KMS-11 (cell line): ENCODE results near the gene FHIT.

Experiments
- H2AFZ ChIP-seq: fragments of 200-600 bp; sonication (generic); 2 replicates; pipeline ENCODE4 v1.6.1; 2016; ENCODE audit warnings: antibody characterized with exemption, mixed run types, low read depth
- H3K27ac ChIP-seq: fragments of 200-600 bp; sonication (generic); 2 replicates; pipeline ENCODE4 v1.6.1; 2016; ENCODE audit warnings: mild to moderate bottlenecking, mixed run types
- H3K27me3 ChIP-seq: fragments of 200-600 bp; sonication (generic); 2 replicates; pipeline ENCODE4 v1.6.1; 2017; ENCODE audit warnings: mild to moderate bottlenecking, low read depth, mixed run types, moderate library complexity; ENCODE audit not compliant: insufficient read depth
- H3K36me3 ChIP-seq: fragments of 200-600 bp; sonication (generic); 2 replicates; pipeline ENCODE4 v1.6.1; 2017; ENCODE audit warnings: mild to moderate bottlenecking, mixed run types; ENCODE audit not compliant: insufficient read depth
- H3K4me1 ChIP-seq: fragments of 200-600 bp; sonication (generic); 2 replicates; pipeline ENCODE4 v1.6.1; 2016; ENCODE audit warnings: mild to moderate bottlenecking, low read depth, mixed run types; ENCODE audit not compliant: poor library complexity, severe bottlenecking
- H3K4me2 ChIP-seq: fragments of 200-600 bp; sonication (generic); 2 replicates; pipeline ENCODE4 v1.7.0; 2016; ENCODE audit warnings: mild to moderate bottlenecking, mixed run types
- H3K4me3 ChIP-seq: fragments of 200-600 bp; sonication (generic); IDR thresholded peaks from 2 replicates; pipeline ENCODE4 v1.6.1; 2017; ENCODE audit warnings: low read depth, low read length, mixed read lengths; ENCODE audit not compliant: insufficient read depth
- H3K79me2 ChIP-seq: fragments of 200-600 bp; sonication (generic); 2 replicates; pipeline ENCODE4 v1.6.1; 2016; ENCODE audit warnings: low read depth, mixed run types; ENCODE audit not compliant: insufficient read depth
- H3K9ac ChIP-seq: fragments of 200-600 bp; sonication (generic); 2 replicates; pipeline ENCODE4 v1.6.1; 2016; ENCODE audit warnings: mild to moderate bottlenecking, mixed run types
- H4K20me1 ChIP-seq: fragments of 200-600 bp; sonication (generic); 2 replicates; pipeline ENCODE4 v1.6.1; 2016; ENCODE audit warnings: mild to moderate bottlenecking, mixed run types; ENCODE audit not compliant: insufficient read depth
- TF ChIP-seq, protein P1 (sequence below): fragments of 200-600 bp; sonication (generic); conservative IDR thresholded peaks from 2 replicates; pipeline ENCODE4 v1.6.1; 2017; ENCODE audit warnings: low read depth, mild to moderate bottlenecking, antibody characterized with exemption, low read length, moderate library complexity, mixed read lengths

Gene FHIT

DNA sequence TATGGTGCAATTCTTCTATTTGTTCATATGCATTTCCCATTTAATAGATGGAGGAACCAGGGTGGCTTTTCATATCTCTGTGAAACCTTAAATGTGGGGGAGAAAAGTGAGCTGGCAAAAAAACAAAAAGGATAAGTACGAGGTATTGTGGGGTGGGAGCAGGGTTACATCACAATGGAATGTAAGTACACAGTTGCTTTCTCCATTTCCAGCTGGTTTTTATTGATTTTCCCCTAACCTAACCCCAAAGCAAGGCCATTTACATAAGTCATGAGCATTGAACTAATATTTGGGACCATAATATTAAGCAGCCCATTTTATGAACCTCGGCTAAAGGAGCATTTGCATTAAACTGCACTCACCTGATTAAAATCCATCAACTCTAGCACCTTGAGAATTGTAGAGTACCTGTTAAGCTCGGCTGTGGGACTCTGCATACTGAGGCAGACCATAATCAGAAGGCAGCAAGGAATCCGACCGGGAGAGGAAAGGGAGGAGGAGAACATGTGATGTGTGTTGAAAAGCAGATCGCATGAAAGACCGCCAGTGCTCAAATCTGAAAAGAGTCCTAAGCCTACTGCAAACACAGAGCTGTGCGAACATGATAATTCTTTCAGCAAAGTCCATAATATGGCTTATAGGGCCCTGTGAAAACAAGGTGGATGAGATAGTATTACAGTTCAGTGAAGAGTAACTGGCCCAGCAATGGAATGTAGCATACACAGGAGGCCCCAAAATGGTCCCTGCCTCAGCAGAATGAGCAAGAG lies 513.4 kb downstream of the FHIT start:
- no peaks in the 10 kb centered on the region for H3K79me2 ChIP-seq
- TF ChIP-seq, protein P1, sequence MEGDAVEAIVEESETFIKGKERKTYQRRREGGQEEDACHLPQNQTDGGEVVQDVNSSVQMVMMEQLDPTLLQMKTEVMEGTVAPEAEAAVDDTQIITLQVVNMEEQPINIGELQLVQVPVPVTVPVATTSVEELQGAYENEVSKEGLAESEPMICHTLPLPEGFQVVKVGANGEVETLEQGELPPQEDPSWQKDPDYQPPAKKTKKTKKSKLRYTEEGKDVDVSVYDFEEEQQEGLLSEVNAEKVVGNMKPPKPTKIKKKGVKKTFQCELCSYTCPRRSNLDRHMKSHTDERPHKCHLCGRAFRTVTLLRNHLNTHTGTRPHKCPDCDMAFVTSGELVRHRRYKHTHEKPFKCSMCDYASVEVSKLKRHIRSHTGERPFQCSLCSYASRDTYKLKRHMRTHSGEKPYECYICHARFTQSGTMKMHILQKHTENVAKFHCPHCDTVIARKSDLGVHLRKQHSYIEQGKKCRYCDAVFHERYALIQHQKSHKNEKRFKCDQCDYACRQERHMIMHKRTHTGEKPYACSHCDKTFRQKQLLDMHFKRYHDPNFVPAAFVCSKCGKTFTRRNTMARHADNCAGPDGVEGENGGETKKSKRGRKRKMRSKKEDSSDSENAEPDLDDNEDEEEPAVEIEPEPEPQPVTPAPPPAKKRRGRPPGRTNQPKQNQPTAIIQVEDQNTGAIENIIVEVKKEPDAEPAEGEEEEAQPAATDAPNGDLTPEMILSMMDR, result no peak
- H3K27ac ChIP-seq, result no peak overlapping the region
- no peaks in the 10 kb centered on the region for H3K36me3 ChIP-seq
- no peaks in the 10 kb centered on the region for H3K4me1 ChIP-seq
- H3K4me3 ChIP-seq, result no peak overlapping the region
- H4K20me1 ChIP-seq, result no peaks in the 10 kb centered on the region
- H3K9ac ChIP-seq, result no peak overlapping the region
- H2AFZ ChIP-seq, result no peak overlapping the region
- no peaks in the 10 kb centered on the region for H3K27me3 ChIP-seq
- no peak overlapping the region for H3K4me2 ChIP-seq

DNA sequence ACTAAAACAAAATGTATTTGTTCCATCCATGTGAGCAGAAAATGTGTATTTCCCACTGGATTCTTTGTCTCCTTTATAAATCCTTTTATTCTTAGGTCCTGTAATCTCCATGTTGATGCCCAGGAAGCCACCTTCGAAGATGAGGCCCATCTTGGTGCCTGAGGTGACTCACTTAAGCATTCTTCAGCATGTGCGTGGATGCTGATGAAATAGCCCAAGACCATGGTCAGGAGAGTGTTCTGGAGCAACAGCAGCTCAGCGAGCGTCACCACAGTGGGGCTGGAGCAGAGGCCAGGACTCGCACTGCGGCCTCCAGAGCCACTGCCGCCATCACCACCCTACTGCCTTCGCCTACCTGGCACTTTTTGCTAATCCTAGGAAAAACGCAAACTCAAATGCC lies 520.9 kb downstream of the FHIT start:
- Histone ChIP-seq H3K4me3 (no peak overlapping the region), H2AFZ (no peak overlapping the region), H3K4me2 (no peak overlapping the region), H3K79me2 (no peaks in the 10 kb centered on the region), H3K27ac (no peak overlapping the region), H3K27me3 (no peaks in the 10 kb centered on the region), H3K36me3 (no peaks in the 10 kb centered on the region), H3K9ac (no peak overlapping the region), H4K20me1 (no peaks in the 10 kb centered on the region), H3K4me1 (no peaks in the 10 kb centered on the region)
- TF ChIP-seq, protein P1, result no peak

DNA sequence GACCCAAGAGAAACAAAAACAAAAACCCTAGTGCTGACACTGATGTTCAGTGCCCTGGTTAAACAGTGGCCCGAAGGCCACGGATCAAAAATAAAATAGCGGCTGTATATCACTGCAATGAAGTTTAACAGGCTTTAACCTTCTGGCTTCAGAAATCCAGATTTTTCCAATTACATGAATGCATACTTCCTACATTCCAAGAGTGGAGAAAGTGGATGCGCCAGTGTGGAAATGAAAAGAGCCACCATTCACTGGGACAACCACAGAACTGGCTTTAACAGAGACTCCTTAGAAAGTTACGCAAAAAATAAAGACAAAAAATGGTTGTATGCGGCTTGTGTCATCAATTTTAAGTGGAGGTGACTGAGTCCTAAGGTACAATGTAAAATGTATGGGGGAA lies 522.2 kb downstream of the FHIT start:
- no peaks in the 10 kb centered on the region for H3K36me3 ChIP-seq
- H3K9ac ChIP-seq, result no peak overlapping the region
- H3K4me3 ChIP-seq, result no peak overlapping the region
- TF ChIP-seq, protein P1, result no peak
- no peaks in the 10 kb centered on the region for H4K20me1 ChIP-seq
- no peaks in the 10 kb centered on the region for H3K79me2 ChIP-seq
- no peak overlapping the region for H3K27ac ChIP-seq
- H3K4me1 ChIP-seq, result no peaks in the 10 kb centered on the region
- no peak overlapping the region for H2AFZ ChIP-seq
- no peak overlapping the region for H3K4me2 ChIP-seq
- H3K27me3 ChIP-seq, result no peaks in the 10 kb centered on the region

DNA sequence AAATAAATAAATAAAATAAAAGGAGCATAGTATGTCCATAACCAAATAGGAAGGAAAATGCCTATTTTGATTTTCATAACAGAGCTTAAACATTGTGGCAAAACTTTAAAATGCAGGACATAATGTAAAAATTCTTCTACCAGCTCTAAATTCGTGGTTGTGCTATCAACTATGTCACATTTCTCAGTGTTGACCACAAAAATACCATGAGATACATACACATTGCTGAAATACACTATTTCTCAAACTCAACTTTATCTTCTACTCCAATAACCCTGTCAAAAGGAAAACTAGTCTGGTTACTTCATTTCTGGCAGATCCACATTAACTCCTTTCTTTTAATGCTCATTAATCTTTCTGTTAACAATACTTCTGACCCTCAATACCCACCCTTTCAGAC lies 523.2 kb downstream of the FHIT start:
- no peak overlapping the region for H3K27ac ChIP-seq
- H3K36me3 ChIP-seq, result no peaks in the 10 kb centered on the region
- no peak overlapping the region for H3K9ac ChIP-seq
- no peak overlapping the region for H3K4me3 ChIP-seq
- no peaks in the 10 kb centered on the region for H3K27me3 ChIP-seq
- no peaks in the 10 kb centered on the region for H4K20me1 ChIP-seq
- H3K79me2 ChIP-seq, result no peaks in the 10 kb centered on the region
- TF ChIP-seq, protein P1, result no peak
- no peaks in the 10 kb centered on the region for H3K4me1 ChIP-seq
- no peak overlapping the region for H2AFZ ChIP-seq
- no peak overlapping the region for H3K4me2 ChIP-seq
